Measurements from ENCODE around the gene PAFAH1B2. TPM values are rescaled to one million over a fixed set of nuclear protein-coding genes. Genes with fewer than 3 reads are reported as not detected.
A peak's percentile ranks its signal among the peaks of the same experiment; 100 is the strongest.

Gene PAFAH1B2
- total RNA-seq, 6 donors from 2014 or later = 63.9 to 101 (median 81.3) TPM

GRCh38 chr11:117222991-117223740, 79.1 kb downstream of the PAFAH1B2 start:
- H3K4me3 ChIP-seq = no peak overlapping the region
- no peak for DNase-seq
- H3K27me3 ChIP-seq = no peaks in the 10 kb centered on the region
- TF ChIP-seq EP300 (IDR thresholded peaks at IDR 0.05) = no peak
- TF ChIP-seq POLR2A (IDR thresholded peaks at IDR 0.05) = no peak
- TF ChIP-seq CTCF (IDR thresholded peaks at IDR 0.05) = no peak
- no peak for TF ChIP-seq POLR2AphosphoS5 (IDR thresholded peaks at IDR 0.05)
- 95% methylated on average over 12 to 13 of the region's 14 CpGs for WGBS, 2 donors
- peak overlapping the region in 3 of 4 donors; percentile 2 to 63 (median 29) for H3K27ac ChIP-seq
- no peak for ATAC-seq (ENCODE audit: low FRiP score in 2 of 2)
- no peaks in the 10 kb centered on the region for H3K9me3 ChIP-seq
- H3K4me1 ChIP-seq = peaks cover 5 to 11% (median 10%) of the 10 kb centered on the region in 4 donors
- H3K36me3 ChIP-seq = peaks cover 24 to 96% (median 68%) of the 10 kb centered on the region in 4 donors

DNA sequence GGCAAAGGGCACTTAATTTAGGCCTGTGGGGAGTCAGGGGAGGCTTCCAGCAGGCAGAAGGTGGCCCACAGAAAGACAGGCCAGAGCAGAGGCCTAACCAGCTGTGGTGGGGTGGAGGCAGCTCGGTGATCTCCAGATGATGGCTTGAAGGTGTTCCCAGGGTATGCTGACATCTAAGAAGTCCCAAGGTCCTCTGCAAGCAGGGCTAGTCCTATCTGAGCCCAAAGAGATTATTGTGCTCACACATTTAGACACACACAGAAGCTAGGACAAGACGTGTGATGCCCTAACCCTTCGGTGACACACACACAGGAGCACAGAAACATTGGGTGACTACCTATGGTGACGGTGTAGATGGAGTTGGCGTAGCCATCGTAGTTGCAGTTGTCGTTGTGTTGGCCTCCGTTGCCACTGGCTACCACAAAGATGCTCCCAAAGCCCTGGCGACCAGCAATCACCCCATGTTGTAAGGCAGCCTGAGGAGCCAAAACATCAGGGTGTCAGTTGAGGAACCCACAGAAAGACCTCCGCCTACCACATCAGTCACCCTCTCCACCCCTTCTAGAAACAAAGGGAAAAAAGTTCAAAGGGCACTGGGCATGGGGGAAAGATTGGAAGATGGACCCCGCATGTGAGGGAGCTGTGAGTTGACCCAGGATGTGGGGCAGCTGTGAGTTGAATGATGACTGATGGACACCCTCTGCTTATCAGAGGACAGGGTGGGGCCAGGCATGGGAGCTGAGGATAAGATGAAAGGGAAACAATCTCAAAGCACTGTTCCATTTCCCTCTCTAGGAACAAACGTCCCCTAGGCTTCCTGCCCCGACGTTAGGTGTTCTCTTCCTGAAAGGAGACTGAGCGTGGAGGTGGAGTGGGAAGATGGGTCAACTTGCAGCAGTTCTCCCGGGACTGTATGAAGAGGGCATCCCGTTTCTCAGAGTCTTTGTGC, 79.9 kb downstream of the PAFAH1B2 start:
- ATAC-seq (ENCODE audit: low FRiP score in 2 of 2) (no peak), DNase-seq (no peak)
- Histone ChIP-seq H3K36me3 (peaks cover 17 to 96% (median 65%) of the 10 kb centered on the region in 4 donors), H3K9me3 (no peaks in the 10 kb centered on the region), H3K27me3 (no peaks in the 10 kb centered on the region), H3K27ac (peak overlapping the region in 1 of 4 donors; percentile 2), H3K4me1 (peaks cover 5 to 11% (median 10%) of the 10 kb centered on the region in 4 donors), H3K4me3 (no peak overlapping the region)
- WGBS, 2 donors = 85 to 86% methylated on average over 15 to 17 of the region's 17 CpGs
- TF ChIP-seq EP300 (IDR thresholded peaks at IDR 0.05) (no peak), POLR2AphosphoS5 (IDR thresholded peaks at IDR 0.05) (no peak), POLR2A (IDR thresholded peaks at IDR 0.05) (no peak), CTCF (IDR thresholded peaks at IDR 0.05) (no peak)

DNA sequence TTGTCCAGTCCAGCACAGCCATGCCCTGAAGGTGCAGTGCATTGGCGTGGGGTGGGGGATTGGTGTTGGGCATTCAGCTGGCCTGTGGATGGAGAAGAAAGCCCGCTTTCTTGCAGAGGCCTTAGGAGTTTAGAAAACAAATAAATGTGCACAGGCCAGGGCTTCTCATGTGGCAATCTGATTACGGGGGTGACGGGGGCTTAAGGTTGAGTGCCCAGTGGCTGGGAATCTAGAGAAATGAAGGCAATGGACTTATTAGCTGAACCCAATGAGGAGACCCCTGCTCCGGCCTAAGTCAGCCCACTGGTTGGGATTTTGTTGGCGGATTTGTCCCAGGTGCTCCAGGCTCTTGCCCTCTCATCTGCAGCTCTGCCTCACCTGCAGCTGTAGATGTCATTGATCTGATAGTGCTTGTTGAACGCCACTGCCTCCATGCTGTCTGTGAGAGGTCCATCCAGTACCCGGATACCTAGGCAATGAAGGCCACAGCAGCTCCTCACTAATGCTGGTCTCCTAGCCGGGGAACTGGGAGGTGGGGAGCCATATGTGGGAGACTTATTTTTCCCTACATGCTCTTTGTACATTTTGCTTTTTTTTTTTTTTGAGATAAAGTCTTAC, 81.6 kb downstream of the PAFAH1B2 start:
- no peaks in the 10 kb centered on the region for H3K27me3 ChIP-seq
- H3K9me3 ChIP-seq = no peaks in the 10 kb centered on the region
- no peak overlapping the region for H3K4me3 ChIP-seq
- no peak overlapping the region for H3K27ac ChIP-seq
- 94 to 95% methylated on average over 9 of the region's 9 CpGs for WGBS, 2 donors
- DNase-seq = no peak
- no peak for ATAC-seq (ENCODE audit: low FRiP score in 2 of 2)
- peaks cover 11 to 16% (median 13%) of the 10 kb centered on the region in 4 donors for H3K4me1 ChIP-seq
- TF ChIP-seq POLR2AphosphoS5 (IDR thresholded peaks at IDR 0.05) = no peak
- no peak for TF ChIP-seq EP300 (IDR thresholded peaks at IDR 0.05)
- no peak for TF ChIP-seq CTCF (IDR thresholded peaks at IDR 0.05)
- TF ChIP-seq POLR2A (IDR thresholded peaks at IDR 0.05) = no peak
- H3K36me3 ChIP-seq = peaks cover 11 to 90% (median 60%) of the 10 kb centered on the region in 4 donors

Other genes starting within 250 kb of the PAFAH1B2 start
- 100 to 1,000 TPM in 1 of 6 donors, 10 to 100 TPM in 5; 26.9 to 115 (median 43.7) TPM for gene SIK3, start 45.9 kb upstream of the PAFAH1B2 start, total RNA-seq
- 100 to 1,000 TPM in 4 of 6 donors, 10 to 100 TPM in 2; 62.8 to 287 (median 153) TPM for gene SIDT2, start 34.5 kb downstream of the PAFAH1B2 start, total RNA-seq
- gene TAGLN, start 55.1 kb downstream of the PAFAH1B2 start, total RNA-seq = 100 to 1,000 TPM; 105 to 608 (median 334) TPM
- gene PCSK7, start 87.8 kb downstream of the PAFAH1B2 start, total RNA-seq = 100 to 1,000 TPM in 2 of 6 donors, 10 to 100 TPM in 4; 45.0 to 138 (median 63.8) TPM
- gene RNF214, start 88.4 kb downstream of the PAFAH1B2 start, total RNA-seq = 10 to 100 TPM in 4 of 6 donors, 1 to 10 TPM in 2; 9.0 to 24.1 (median 19.8) TPM
- gene BACE1-AS, start 147.1 kb downstream of the PAFAH1B2 start, total RNA-seq = 1 to 10 TPM; 3.8 to 7.4 (median 5.0) TPM
- gene BACE1, start 172.0 kb downstream of the PAFAH1B2 start, total RNA-seq = 10 to 100 TPM; 11.1 to 37.9 (median 25.5) TPM
- gene CEP164, start 183.6 kb downstream of the PAFAH1B2 start, total RNA-seq = 10 to 100 TPM; 16.1 to 73.3 (median 27.9) TPM